Fibroblast of mammary gland (primary cell): ENCODE results near the gene PTH2R.

Source experiments
- DNase-seq: peaks from one replicate; pipeline ENCODE4 v3.0.0-alpha.2; 2010; ENCODE audit warnings: low read depth
- H3K4me3 ChIP-seq: 2 replicates; pipeline ENCODE4 v1.5.1; 2011; ENCODE audit warnings: low read depth, mild to moderate bottlenecking, low read length, moderate library complexity; ENCODE audit not compliant: control insufficient read depth
- TF ChIP-seq, protein P1 (sequence below): conservative IDR thresholded peaks from 2 replicates; pipeline ENCODE4 v1.5.1; 2011; ENCODE audit warnings: low read depth, low read length, inconsistent platforms; ENCODE audit not compliant: control insufficient read depth, insufficient read depth

The PTH2R gene, protein sequence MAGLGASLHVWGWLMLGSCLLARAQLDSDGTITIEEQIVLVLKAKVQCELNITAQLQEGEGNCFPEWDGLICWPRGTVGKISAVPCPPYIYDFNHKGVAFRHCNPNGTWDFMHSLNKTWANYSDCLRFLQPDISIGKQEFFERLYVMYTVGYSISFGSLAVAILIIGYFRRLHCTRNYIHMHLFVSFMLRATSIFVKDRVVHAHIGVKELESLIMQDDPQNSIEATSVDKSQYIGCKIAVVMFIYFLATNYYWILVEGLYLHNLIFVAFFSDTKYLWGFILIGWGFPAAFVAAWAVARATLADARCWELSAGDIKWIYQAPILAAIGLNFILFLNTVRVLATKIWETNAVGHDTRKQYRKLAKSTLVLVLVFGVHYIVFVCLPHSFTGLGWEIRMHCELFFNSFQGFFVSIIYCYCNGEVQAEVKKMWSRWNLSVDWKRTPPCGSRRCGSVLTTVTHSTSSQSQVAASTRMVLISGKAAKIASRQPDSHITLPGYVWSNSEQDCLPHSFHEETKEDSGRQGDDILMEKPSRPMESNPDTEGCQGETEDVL

DNA sequence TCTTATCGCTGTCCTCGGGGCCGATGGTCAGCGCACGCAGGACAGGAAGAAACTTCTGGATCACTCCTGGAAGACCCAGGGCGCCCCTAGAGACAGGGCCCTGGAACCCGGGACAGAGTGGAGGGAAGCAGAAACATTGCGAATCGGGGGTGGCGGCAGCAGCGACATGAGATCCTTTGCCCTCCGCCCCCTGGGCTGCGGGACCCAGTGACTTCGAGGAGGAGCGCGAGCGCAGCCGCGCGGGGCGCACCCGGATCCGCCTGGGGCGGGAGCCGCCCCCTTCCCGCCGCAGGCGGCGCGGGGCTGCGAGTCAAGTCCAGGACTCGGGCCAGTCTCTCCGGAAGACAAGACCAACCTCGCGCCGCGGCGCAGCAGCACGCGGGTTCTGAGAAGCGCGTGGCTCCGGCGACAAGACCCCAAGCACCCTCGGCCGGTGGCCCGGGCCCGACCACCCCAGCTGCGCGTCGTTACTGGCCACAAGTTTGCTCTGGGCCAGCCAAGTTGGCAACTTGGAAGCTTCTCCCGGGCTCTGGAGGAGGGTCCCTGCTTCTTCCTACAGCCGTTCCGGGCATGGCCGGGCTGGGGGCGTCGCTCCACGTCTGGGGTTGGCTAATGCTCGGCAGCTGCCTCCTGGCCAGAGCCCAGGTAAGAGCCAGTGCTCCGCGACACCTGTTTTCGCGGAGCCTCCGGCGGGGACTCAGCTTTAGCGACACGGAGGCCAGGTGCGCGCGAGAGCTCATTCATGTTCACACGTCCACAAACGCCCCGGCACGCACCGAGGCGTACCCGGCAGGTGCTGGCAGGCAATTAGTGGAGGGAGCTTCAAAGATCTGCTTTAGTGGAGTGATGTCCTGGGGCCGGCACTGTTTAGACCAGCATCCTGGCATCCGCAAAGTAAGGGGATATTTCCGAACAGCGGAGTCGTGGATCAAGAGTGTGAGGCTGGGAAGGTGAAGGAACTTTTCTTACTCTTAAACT is at the start of gene PTH2R:
TSS of gene PTH2R (plus strand) at position 319 of the 978 bp plus-strand sequence. CDS start at position 571, 252 bp downstream.
- H3K4me3 ChIP-seq: no peak within 1 kb of the TSS
- TF ChIP-seq, protein P1, sequence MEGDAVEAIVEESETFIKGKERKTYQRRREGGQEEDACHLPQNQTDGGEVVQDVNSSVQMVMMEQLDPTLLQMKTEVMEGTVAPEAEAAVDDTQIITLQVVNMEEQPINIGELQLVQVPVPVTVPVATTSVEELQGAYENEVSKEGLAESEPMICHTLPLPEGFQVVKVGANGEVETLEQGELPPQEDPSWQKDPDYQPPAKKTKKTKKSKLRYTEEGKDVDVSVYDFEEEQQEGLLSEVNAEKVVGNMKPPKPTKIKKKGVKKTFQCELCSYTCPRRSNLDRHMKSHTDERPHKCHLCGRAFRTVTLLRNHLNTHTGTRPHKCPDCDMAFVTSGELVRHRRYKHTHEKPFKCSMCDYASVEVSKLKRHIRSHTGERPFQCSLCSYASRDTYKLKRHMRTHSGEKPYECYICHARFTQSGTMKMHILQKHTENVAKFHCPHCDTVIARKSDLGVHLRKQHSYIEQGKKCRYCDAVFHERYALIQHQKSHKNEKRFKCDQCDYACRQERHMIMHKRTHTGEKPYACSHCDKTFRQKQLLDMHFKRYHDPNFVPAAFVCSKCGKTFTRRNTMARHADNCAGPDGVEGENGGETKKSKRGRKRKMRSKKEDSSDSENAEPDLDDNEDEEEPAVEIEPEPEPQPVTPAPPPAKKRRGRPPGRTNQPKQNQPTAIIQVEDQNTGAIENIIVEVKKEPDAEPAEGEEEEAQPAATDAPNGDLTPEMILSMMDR: no peak
- peak; percentile 9 for DNase-seq

DNA sequence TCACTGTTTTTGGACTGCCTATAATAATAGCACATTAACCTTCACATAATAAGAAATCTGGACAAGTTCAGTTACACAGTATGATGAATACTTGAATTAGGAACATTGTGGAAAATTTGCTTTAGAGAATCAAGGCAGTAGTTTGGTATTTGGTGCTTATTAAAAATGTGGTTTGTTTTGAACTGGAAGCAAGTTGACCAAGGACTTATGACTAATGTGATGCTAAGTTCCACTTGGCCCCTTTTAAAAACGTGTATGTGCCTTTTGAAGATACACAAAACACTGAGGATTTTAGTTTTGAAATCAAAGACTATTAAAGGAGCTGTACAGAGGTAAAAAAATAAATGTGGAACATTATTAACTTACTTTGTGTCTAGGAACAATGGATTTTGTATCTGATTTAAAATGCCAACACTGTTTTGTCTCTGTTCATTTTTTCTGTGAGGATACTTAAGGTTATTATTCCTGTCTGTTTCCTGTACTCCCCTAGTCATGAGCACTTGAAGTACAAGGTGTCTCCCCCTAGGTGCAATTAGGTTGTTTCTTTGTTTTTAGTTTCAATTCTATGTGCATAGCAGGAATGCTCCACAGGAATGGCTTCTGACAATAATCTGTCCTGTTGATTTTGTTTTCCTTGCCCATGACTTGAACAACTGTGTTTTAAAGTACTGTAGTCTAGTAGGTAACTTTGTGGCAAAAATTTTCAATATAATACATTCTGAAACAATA is 49.6 kb upstream of the PTH2R start:
- no peak overlapping the region for H3K4me3 ChIP-seq
- peak; percentile 31 for DNase-seq
- TF ChIP-seq, protein P1: no peak

DNA sequence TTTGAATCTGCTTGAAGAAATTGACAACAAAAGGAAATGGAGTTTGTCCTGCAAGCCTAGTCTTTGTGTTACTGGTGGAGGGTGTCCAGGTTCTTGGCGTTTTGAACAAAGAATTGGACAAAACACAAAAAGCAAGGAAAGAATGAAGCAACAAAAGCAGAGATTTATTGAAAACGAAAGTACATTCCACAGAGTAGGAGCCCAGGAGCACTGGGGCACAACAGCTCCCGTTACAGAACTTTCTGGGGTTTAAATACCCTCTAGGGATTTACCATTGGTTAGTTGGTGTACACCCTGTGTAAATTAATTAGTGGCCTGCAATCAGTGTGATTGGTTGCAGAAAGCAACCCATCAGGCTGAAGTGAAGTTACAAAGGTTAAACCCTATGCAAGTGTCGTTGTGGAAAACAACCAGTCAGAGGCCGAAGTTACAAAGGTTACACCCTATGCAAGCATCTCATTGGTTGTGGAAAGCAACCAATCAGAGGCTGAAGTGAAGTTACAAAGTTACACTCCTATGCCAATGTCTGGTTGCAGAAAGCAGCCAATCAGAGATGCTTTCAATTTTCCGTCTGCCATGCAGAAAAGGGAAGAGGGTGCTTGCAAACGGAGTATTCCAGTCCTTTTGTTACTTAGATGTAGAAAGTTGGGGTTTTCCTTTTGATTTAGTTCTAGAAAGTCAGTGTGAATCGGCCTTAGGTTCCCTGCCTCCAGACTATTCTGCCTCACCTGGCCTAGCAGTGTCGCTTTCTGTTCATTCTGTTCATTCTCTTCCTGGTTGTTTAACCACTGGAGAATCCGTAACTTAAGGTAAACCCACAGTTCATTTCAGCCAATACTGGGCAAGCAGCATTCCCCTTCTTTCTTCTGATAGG is 47.6 kb upstream of the PTH2R start:
- TF ChIP-seq, protein P1: no peak
- DNase-seq: peak; percentile 86
- peak overlapping the region; percentile 52 for H3K4me3 ChIP-seq

DNA sequence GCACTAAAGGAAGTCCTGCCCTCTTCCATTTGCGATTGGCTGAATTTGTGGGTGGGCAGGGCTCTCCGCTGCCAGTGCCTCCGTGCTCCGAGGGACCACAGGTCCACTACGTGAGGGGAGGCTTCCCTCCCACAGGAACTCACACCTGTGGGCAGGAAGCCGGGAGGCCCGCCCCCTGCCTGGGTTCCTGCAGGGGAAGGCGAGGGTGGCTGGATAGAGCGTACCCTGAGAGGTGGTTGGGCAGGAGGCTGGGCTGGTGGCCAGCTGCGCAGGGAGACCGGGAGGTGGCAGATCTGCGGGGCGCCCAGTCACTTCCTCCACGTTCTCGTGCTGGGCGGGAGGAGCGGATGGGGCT is 47.0 kb upstream of the PTH2R start:
- DNase-seq: no peak
- TF ChIP-seq, protein P1: no peak
- H3K4me3 ChIP-seq: peak overlapping the region; percentile 52

DNA sequence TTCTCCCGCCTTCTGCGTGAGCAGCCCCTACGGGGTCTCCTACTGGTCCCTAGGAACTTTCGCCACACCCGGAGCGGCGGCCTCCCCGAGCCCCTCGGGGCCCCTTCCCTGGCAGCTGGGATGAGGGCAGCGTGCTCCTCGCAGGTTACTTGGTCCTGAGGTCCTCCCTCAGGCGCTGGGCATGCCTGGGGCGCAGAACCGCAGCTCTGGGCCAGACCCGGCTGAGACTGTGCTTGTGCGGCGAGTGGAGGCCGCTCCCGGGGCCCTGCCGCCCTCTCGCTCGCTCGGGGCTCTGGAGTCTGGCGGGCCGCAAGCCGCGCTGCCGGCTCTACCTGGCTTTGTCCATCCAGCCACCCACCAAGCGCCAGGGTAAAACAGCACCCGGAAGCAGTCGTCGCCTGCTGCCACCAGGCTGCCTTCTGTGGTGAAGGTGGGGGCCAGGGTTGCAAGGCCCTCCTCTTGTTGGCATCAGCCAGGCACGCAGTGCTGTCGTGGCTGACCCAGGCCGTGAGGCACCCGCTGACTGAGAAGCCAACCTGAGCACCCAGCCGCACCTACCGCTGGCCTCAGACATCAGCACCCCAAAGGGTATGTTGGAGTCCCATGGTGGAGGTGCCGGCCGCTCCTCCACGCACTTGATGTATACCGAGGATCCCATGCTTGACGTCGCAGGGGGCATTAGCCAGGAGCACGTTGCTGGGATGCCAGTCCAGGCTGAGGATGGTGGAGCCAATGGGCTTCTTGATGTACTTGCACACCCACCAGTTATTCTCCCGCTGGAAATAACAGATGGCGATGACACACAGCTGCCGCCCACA is 46.1 kb upstream of the PTH2R start:
- DNase-seq: no peak
- TF ChIP-seq, protein P1: no peak
- peak overlapping the region; percentile 52 for H3K4me3 ChIP-seq
